Mesenchymal stem cell (in vitro differentiated cells and primary cell): Measurements from ENCODE around the gene PRKG1.

Source experiments
- DNase-seq: peaks from one replicate; pipeline ENCODE4 v3.0.0-alpha.2; 2013
- H2AFZ ChIP-seq: one replicate; pipeline ENCODE4 v1.6.1; 2013; ENCODE audit warnings: low read depth, mild to moderate bottlenecking, control low read depth, inconsistent platforms, low read length, moderate library complexity
- H2AK5ac ChIP-seq: 2 replicates; pipeline ENCODE4 v1.6.1; 2013; ENCODE audit warnings: low read length, moderate library complexity, mild to moderate bottlenecking, inconsistent platforms; ENCODE audit not compliant: severe bottlenecking
- H2BK120ac ChIP-seq: one replicate; pipeline ENCODE4 v1.6.1; 2013; ENCODE audit warnings: low read depth, mild to moderate bottlenecking, inconsistent platforms, low read length, moderate library complexity
- H2BK12ac ChIP-seq, 2 experiments: one replicate each; pipeline ENCODE4 v1.6.1; 2013; ENCODE audit warnings: inconsistent platforms in 2 of 2, low read length in 2 of 2, mild to moderate bottlenecking in 2 of 2, moderate library complexity in 2 of 2, control low read depth in 1 of 2
- H2BK15ac ChIP-seq: one replicate; pipeline ENCODE4 v1.6.1; 2013; ENCODE audit warnings: mild to moderate bottlenecking, low read depth, inconsistent platforms; ENCODE audit not compliant: poor library complexity, severe bottlenecking
- H2BK5ac ChIP-seq: 2 replicates; pipeline ENCODE4 v1.6.1; 2013; ENCODE audit warnings: low read depth, mild to moderate bottlenecking, low read length, control low read depth, inconsistent platforms; ENCODE audit not compliant: poor library complexity, severe bottlenecking
- H3K14ac ChIP-seq, 2 experiments: one replicate each; pipeline ENCODE4 v1.6.1; 2013; ENCODE audit warnings: inconsistent platforms in 2 of 2, low read length in 2 of 2, control low read depth in 1 of 2, mild to moderate bottlenecking in 1 of 2, moderate library complexity in 1 of 2
- H3K18ac ChIP-seq, 2 experiments: one replicate each; pipeline ENCODE4 v1.6.1; 2013; ENCODE audit warnings: inconsistent platforms in 2 of 2, low read length in 2 of 2, control low read depth in 1 of 2, low read depth in 1 of 2, mild to moderate bottlenecking in 1 of 2
- H3K23ac ChIP-seq, 2 experiments: one replicate each; pipeline ENCODE4 v1.6.1; 2013; ENCODE audit warnings: inconsistent platforms in 2 of 2, low read length in 2 of 2, mild to moderate bottlenecking in 2 of 2, moderate library complexity in 2 of 2, control low read depth in 1 of 2
- H3K27ac ChIP-seq: 2 replicates; pipeline ENCODE4 v1.5.1; 2013; ENCODE audit warnings: mild to moderate bottlenecking, moderate library complexity, low read length, control low read depth, inconsistent platforms; ENCODE audit not compliant: poor library complexity, severe bottlenecking
- H3K27me3 ChIP-seq, 2 experiments: 2 replicates each; pipeline versions ENCODE4 v1.6.1 to v1.7.0; 2013; ENCODE audit warnings: low read length in 2 of 2, mild to moderate bottlenecking in 2 of 2, moderate library complexity in 2 of 2, control low read depth in 1 of 2, inconsistent platforms in 1 of 2; ENCODE audit not compliant: control insufficient read depth in 1 of 2, insufficient read depth in 1 of 2
- H3K36me3 ChIP-seq, 2 experiments: 2 replicates each; pipeline versions ENCODE4 v1.6.1 to v1.7.0; 2013; ENCODE audit warnings: low read length in 2 of 2, control low read depth in 1 of 2, inconsistent platforms in 1 of 2, low read depth in 1 of 2, mild to moderate bottlenecking in 1 of 2; ENCODE audit not compliant: insufficient read depth in 2 of 2, control insufficient read depth in 1 of 2
- H3K4ac ChIP-seq, 2 experiments: one replicate each; pipeline ENCODE4 v1.6.1; 2013; ENCODE audit warnings: inconsistent platforms in 2 of 2, low read length in 2 of 2, mild to moderate bottlenecking in 2 of 2, moderate library complexity in 2 of 2, control low read depth in 1 of 2, low read depth in 1 of 2
- H3K4me1 ChIP-seq: 2 replicates; pipeline ENCODE4 v1.6.1; 2013; ENCODE audit warnings: low read depth, low read length, control low read depth; ENCODE audit not compliant: control insufficient read depth, insufficient read depth
- H3K4me2 ChIP-seq: 2 replicates; pipeline ENCODE4 v1.6.1; 2013; ENCODE audit warnings: low read length, mild to moderate bottlenecking, inconsistent platforms; ENCODE audit not compliant: poor library complexity, severe bottlenecking
- H3K4me3 ChIP-seq, 2 experiments: 2 replicates each; pipeline versions ENCODE4 v1.5.1 to v1.7.0; 2013; ENCODE audit warnings: low read length in 2 of 2, mild to moderate bottlenecking in 2 of 2, control low read depth in 1 of 2, low read depth in 1 of 2; ENCODE audit not compliant: insufficient read depth in 1 of 2
- H3K79me1 ChIP-seq: replicated peaks from 2 replicates; pipeline ENCODE4 v1.6.1; 2013; ENCODE audit warnings: mild to moderate bottlenecking, control low read depth, low read length, inconsistent platforms; ENCODE audit not compliant: poor library complexity, severe bottlenecking
- H3K9ac ChIP-seq: 2 replicates; pipeline ENCODE4 v1.7.0; 2013; ENCODE audit warnings: mild to moderate bottlenecking, low read length, moderate library complexity
- H3K9me3 ChIP-seq: 2 replicates; pipeline ENCODE4 v1.7.0; 2013; ENCODE audit warnings: mild to moderate bottlenecking, low read length; ENCODE audit not compliant: control insufficient read depth
- H4K8ac ChIP-seq: one replicate; pipeline ENCODE4 v1.6.1; 2013; ENCODE audit warnings: inconsistent platforms, mild to moderate bottlenecking, low read length, moderate library complexity
- H4K91ac ChIP-seq: one replicate; pipeline ENCODE4 v1.6.1; 2013; ENCODE audit warnings: mild to moderate bottlenecking, low read length, inconsistent platforms
- WGBS: methylation state at CpG from one replicate; pipeline ENCODE4 v1.1.7; 2013; ENCODE audit warnings: mixed read lengths; 5-methylcytosine and 5-hydroxymethylcytosine counted together

Gene PRKG1

GRCh38 chr10:52217531-52217930, 1143.2 kb downstream of the PRKG1 start:
- no peak overlapping the region for H2BK120ac ChIP-seq
- H3K9me3 ChIP-seq = no peaks in the 10 kb centered on the region
- 100% methylated on average over 1 of the region's 1 CpG for WGBS
- H2BK15ac ChIP-seq = no peak overlapping the region
- no peak overlapping the region for H3K14ac ChIP-seq
- no peak overlapping the region for H4K91ac ChIP-seq
- no peak overlapping the region for H2AFZ ChIP-seq
- H2BK5ac ChIP-seq = no peak overlapping the region
- no peaks in the 10 kb centered on the region for H3K4me1 ChIP-seq
- H3K4me2 ChIP-seq = no peak overlapping the region
- H3K4me3 ChIP-seq = no peak overlapping the region
- no peak overlapping the region for H3K27ac ChIP-seq
- H3K23ac ChIP-seq = no peak overlapping the region
- no peak for DNase-seq
- H3K4ac ChIP-seq = no peak overlapping the region
- no peak overlapping the region for H4K8ac ChIP-seq
- H2BK12ac ChIP-seq = no peak overlapping the region
- H2AK5ac ChIP-seq = no peak overlapping the region
- H3K18ac ChIP-seq = no peak overlapping the region
- no peaks in the 10 kb centered on the region for H3K36me3 ChIP-seq
- H3K9ac ChIP-seq = no peak overlapping the region
- no peaks in the 10 kb centered on the region for H3K27me3 ChIP-seq
- H3K79me1 ChIP-seq = no peaks in the 10 kb centered on the region

GRCh38 chr10:52220947-52221346, 1146.7 kb downstream of the PRKG1 start:
- Histone ChIP-seq H3K4me1 (no peaks in the 10 kb centered on the region), H3K14ac (no peak overlapping the region), H2BK12ac (no peak overlapping the region), H3K9me3 (no peaks in the 10 kb centered on the region), H3K4me3 (no peak overlapping the region), H3K4me2 (no peak overlapping the region), H2AK5ac (no peak overlapping the region), H3K36me3 (no peaks in the 10 kb centered on the region), H4K8ac (no peak overlapping the region), H3K79me1 (no peaks in the 10 kb centered on the region), H3K4ac (no peak overlapping the region), H3K23ac (no peak overlapping the region), H3K9ac (no peak overlapping the region), H3K27me3 (no peaks in the 10 kb centered on the region), H2BK15ac (no peak overlapping the region), H2AFZ (no peak overlapping the region), H2BK5ac (no peak overlapping the region), H2BK120ac (no peak overlapping the region), H3K18ac (no peak overlapping the region), H3K27ac (no peak overlapping the region), H4K91ac (no peak overlapping the region)
- WGBS = 80% methylated on average over 1 of the region's 3 CpGs
- DNase-seq = no peak

GRCh38 chr10:52221923-52222322, 1147.6 kb downstream of the PRKG1 start:
- H2AFZ ChIP-seq = no peak overlapping the region
- H2BK15ac ChIP-seq = no peak overlapping the region
- H2BK120ac ChIP-seq = no peak overlapping the region
- H3K4ac ChIP-seq = no peak overlapping the region
- no peak overlapping the region for H3K9ac ChIP-seq
- no peak overlapping the region for H4K91ac ChIP-seq
- H3K14ac ChIP-seq = no peak overlapping the region
- H3K36me3 ChIP-seq = no peaks in the 10 kb centered on the region
- H3K4me3 ChIP-seq = no peak overlapping the region
- H3K23ac ChIP-seq = no peak overlapping the region
- H2BK12ac ChIP-seq = no peak overlapping the region
- no peaks in the 10 kb centered on the region for H3K4me1 ChIP-seq
- no peak for DNase-seq
- no peak overlapping the region for H2BK5ac ChIP-seq
- H2AK5ac ChIP-seq = no peak overlapping the region
- no peak overlapping the region for H4K8ac ChIP-seq
- no peaks in the 10 kb centered on the region for H3K27me3 ChIP-seq
- WGBS = 58% methylated on average over 4 of the region's 4 CpGs
- no peak overlapping the region for H3K27ac ChIP-seq
- H3K79me1 ChIP-seq = no peaks in the 10 kb centered on the region
- H3K9me3 ChIP-seq = no peaks in the 10 kb centered on the region
- no peak overlapping the region for H3K4me2 ChIP-seq
- no peak overlapping the region for H3K18ac ChIP-seq

- Histone ChIP-seq H2BK12ac (no peak overlapping the region), H3K9me3 (peaks cover 5% of the 10 kb centered on the region), H3K79me1 (no peaks in the 10 kb centered on the region), H2BK120ac (no peak overlapping the region), H3K27ac (no peak overlapping the region), H3K27me3 (no peaks in the 10 kb centered on the region), H3K4me1 (no peaks in the 10 kb centered on the region), H3K4me3 (no peak overlapping the region), H3K4ac (no peak overlapping the region), H2AFZ (no peak overlapping the region), H2BK5ac (no peak overlapping the region), H3K23ac (no peak overlapping the region), H4K91ac (no peak overlapping the region), H2BK15ac (no peak overlapping the region), H3K4me2 (no peak overlapping the region), H4K8ac (no peak overlapping the region), H3K9ac (peak overlapping the region; percentile 69), H3K18ac (no peak overlapping the region), H3K36me3 (no peaks in the 10 kb centered on the region), H2AK5ac (no peak overlapping the region), H3K14ac (no peak overlapping the region)
- peak; percentile 29 for DNase-seq
- WGBS = no CpG with 5 or more reads among the region's 1 CpG
These were observed 1152.0 kb downstream of the PRKG1 start for GRCh38 chr10:52226197-52226847.
